GM13977 (cell line): ENCODE measurements around the gene B3GNT4.
"Not testable (repeated sequence)": the region's sequence is repeated elsewhere in the genome, so short reads cannot be mapped to it uniquely, and the experiment has no call there.

Source experiments
- DNase-seq: peaks from one replicate; pipeline ENCODE4 v3.0.0; 2012; ENCODE audit warnings: low spot score
- in situ Hi-C: fragments of 300-500 bp; cut with MboI; formaldehyde crosslinking; loops from one replicate; pipeline ENCODE4 v1.12.0; 2022; ENCODE audit warnings: low sequenced_read_pairs, low pct_unique_long_range_greater_than_20kb, mixed read lengths, inconsistent platforms; ENCODE audit not compliant: unreplicated experiment
- TF ChIP-seq, protein P1 (sequence below): IDR thresholded peaks from 2 replicates; pipeline ENCODE4 v1.5.1; 2012; ENCODE audit warnings: mild to moderate bottlenecking, control low read depth; ENCODE audit not compliant: insufficient read depth; ENCODE audit errors: extremely low read depth, missing control alignments

B3GNT4 gene

DNA sequence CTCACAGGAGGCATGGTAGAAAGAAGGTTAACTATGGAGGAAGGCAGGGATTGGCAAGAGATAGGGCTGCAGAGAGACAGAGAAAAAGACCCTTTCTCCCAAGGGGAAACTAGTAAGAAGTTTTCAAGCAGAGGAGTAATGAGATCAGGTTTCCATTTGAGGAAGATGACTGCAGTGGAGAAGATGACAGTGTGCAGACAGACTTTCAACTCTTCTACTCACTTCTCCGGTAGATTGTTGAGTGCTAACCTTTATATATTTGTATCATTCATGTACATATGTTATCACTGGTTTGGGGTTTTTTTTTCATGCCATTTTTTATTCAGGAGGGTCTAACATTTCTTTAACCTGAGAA lies 5.9 kb upstream of the B3GNT4 start:
- TF ChIP-seq, protein P1, sequence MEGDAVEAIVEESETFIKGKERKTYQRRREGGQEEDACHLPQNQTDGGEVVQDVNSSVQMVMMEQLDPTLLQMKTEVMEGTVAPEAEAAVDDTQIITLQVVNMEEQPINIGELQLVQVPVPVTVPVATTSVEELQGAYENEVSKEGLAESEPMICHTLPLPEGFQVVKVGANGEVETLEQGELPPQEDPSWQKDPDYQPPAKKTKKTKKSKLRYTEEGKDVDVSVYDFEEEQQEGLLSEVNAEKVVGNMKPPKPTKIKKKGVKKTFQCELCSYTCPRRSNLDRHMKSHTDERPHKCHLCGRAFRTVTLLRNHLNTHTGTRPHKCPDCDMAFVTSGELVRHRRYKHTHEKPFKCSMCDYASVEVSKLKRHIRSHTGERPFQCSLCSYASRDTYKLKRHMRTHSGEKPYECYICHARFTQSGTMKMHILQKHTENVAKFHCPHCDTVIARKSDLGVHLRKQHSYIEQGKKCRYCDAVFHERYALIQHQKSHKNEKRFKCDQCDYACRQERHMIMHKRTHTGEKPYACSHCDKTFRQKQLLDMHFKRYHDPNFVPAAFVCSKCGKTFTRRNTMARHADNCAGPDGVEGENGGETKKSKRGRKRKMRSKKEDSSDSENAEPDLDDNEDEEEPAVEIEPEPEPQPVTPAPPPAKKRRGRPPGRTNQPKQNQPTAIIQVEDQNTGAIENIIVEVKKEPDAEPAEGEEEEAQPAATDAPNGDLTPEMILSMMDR = no peak
- in situ Hi-C loops = no loop called here
- DNase-seq = no peak

DNA sequence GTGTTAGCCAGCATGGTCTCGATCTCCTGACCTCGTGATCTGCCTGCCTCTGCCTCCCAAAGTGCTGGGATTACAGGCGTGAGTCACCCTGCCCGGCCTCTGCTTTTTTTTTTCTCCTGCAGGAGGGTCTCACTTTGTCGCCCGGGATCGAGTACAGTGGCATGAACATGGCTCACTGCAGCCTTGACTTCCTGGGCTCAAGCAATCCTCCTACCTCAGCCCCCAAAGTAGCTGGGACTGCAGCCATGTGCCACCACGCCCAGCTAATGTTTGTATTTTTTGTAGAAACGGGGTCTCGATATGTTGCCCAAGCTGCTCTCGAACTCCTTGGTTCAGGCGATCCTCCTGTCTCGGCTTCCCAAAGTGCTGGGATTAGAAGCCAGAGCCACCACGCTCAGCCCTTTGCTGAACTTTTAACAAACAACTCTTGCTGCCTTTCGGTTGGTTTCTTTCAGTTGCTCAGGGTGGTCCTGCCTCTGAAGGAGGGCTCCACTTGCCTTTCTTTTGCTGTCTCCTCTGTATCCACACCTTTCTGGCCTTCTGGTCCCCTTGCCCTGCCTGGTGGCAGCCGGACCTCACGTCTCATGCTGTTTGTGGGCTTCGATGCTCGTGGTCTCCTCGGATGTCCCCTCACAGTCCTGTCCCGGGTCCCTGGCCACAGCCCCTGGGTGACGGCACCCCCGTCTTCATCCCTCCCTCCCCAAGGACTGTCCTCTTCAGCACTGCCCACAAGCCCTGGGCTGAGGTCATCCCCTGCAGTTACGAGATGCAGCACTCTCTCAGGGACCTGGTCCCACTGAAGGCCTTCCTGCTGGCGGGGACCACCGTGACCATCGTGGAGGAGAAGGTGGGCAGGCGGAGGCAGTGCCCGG lies 3.8 kb upstream of the B3GNT4 start:
- in situ Hi-C loops = no loop called here
- TF ChIP-seq, protein P1 = no peak
- DNase-seq = no peak

DNA sequence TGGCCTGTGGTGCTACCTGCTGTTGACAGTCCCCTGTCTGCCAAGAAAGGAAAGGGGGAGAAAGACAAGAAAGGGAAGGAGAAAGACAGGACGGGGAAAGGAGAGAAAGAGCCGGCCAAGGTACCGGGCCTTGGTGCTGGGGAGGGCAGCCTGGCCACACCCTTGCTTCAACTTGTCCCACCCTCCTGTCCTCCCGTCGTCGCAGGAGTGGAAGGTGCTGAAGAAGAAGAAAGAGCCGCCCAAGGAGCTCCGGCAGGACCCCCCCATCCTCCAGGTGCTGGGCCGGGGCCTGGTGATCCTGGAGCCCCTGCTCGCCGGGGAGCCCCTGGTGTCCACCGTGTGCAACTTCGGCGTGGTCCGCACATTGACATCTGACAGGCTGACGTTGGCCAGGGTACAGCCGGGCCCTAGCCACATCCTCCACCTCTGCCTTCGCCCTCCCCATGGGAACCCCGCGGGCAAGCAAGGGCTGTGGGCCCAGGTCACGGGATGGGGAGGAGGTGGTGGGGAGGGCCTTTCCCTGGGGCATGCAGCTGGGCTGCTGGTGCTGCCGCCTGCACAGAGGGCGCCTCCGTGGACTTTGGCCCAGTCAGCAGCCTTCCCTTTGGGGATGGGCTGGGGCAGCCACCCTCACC lies 2.9 kb upstream of the B3GNT4 start:
- in situ Hi-C loops = no loop called here
- no peak for DNase-seq
- TF ChIP-seq, protein P1 = no peak

DNA sequence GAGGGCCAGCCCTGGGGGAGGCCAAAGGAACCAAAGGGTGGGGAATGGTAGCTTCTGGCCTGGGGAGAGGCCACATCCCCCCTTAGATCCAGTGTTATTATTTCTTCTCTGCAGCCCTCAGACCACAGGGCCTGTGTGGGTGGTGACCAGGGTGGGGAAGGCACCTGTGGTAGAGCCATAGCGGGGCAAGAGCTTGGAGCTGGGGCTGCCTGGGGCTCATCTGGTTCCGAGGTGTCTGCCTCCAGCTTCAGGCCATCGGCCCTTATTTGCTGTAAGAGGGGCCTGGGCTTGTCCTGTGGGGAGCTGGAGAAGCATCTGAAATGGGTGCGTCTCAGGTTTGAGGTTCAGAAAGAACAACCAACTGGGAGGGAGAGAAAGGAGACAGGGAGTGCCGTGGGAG lies 2.1 kb upstream of the B3GNT4 start:
- TF ChIP-seq, protein P1 = no peak
- no peak for DNase-seq
- in situ Hi-C loops = no loop called here

DNA sequence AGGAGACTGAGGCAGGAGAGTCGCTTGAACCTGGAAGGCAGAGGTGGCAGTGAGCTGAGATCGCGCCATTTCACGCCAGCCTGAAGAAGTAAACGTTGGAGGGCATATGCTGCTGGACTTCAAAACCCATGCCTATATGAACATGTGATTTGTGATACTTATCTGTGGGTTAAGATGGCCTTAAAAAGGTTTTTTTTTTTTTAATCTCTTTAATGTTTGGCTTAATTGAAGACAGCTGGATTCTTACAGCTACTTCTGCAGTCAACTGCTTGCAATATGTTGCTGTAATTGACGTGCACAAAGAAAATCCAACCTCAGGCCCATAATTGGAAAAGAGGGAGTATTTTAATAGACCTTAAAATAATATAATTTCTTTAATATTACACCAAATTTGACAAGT lies 1.5 kb upstream of the B3GNT4 start:
- in situ Hi-C loops = no loop called here

DNA sequence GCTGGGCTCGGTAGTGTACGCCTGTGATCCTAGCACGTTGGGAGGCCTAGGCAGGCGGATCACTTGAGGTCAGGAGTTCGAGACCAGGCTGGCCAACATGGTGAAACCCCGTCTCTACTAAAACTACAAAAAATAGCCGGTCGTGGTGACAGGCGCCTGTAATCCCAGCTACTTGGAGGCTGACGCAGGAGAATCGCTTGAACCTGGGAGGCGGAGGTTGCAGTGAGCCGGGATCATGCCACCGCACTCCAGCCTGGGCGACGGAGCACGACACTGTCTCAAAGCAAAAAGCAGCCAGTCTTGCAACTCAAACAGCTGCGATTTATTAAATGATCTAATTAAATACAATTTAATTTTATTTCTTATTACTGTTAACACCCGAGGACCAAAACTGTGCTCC lies 698 bp upstream of the B3GNT4 start:
- DNase-seq, in situ Hi-C loops: not testable (repeated sequence)

More for the DNA sequence above, 1.5 kb upstream of the B3GNT4 start:
- TF ChIP-seq, protein P1 = no peak
- no peak for DNase-seq
